Hepatocyte (in vitro differentiated cells): ENCODE measurements around the gene DHRS2.

Experiments used
- EZH2 ChIP-seq: fragments of 200-600 bp; sonication (generic); IDR thresholded peaks from 2 replicates; pipeline ENCODE4 v1.6.1; 2016; ENCODE audit warnings: antibody characterized with exemption, mild to moderate bottlenecking, borderline replicate concordance
- TF ChIP-seq, protein P1 (sequence below): fragments of 200-600 bp; sonication (generic); IDR thresholded peaks from 2 replicates; pipeline ENCODE4 v1.5.1; 2016; ENCODE audit warnings: antibody characterized with exemption, mild to moderate bottlenecking; ENCODE audit not compliant: poor library complexity

DNA sequence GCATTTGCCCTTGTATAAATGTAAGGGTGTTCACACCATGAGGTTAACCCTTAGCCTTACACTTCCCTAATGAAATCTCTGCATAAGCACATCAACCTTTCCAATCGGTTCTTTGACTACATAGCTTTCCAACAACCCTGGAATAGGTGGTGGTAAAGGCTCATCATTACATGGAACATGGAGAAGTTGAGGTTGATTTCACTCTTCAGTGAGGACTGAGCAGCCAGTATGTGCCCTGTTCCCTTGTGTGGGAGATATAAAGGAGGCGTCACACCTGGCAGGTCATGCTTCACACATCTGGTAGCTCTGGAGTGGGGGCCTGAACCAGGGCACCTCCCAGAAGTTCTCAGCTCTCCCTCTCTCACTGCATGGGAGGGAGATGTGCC lies 35.8 kb upstream of the DHRS2 start:
- TF ChIP-seq, protein P1, sequence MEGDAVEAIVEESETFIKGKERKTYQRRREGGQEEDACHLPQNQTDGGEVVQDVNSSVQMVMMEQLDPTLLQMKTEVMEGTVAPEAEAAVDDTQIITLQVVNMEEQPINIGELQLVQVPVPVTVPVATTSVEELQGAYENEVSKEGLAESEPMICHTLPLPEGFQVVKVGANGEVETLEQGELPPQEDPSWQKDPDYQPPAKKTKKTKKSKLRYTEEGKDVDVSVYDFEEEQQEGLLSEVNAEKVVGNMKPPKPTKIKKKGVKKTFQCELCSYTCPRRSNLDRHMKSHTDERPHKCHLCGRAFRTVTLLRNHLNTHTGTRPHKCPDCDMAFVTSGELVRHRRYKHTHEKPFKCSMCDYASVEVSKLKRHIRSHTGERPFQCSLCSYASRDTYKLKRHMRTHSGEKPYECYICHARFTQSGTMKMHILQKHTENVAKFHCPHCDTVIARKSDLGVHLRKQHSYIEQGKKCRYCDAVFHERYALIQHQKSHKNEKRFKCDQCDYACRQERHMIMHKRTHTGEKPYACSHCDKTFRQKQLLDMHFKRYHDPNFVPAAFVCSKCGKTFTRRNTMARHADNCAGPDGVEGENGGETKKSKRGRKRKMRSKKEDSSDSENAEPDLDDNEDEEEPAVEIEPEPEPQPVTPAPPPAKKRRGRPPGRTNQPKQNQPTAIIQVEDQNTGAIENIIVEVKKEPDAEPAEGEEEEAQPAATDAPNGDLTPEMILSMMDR, result no peak
- no peak for TF ChIP-seq EZH2
